NCI-H2171 treated with DMSO at 0.1 percent for 48 hours (cell line): ENCODE data around the gene CMTM4.
"Not testable (repeated sequence)": the region's sequence is repeated elsewhere in the genome, so short reads cannot be mapped to it uniquely, and the experiment has no call there.

ENCODE experiments used
- DNase-seq: peaks from one replicate; lab custom pipeline; 2025; lab: John Stamatoyannopoulos, UW

CMTM4 gene

DNA sequence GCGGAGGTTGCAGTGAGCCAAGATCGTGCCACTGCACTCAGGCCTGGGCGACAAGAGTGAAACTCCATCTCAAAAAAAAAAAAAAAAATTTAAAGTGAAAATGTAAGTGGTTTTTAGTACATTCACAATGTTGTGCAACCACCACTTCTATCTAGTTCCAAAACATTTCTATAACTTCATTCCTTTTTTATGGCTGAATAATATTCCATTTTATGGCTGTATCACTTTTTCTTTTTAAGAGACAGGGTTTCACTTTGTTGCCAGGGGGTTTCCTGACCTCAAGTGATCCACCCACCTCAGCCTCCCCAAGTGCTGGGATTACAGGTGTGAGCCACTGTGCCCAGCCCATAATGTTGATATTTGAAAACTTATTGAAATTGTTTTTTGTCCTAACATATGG lies 103.7 kb downstream of the CMTM4 start:
- no peak for DNase-seq

DNA sequence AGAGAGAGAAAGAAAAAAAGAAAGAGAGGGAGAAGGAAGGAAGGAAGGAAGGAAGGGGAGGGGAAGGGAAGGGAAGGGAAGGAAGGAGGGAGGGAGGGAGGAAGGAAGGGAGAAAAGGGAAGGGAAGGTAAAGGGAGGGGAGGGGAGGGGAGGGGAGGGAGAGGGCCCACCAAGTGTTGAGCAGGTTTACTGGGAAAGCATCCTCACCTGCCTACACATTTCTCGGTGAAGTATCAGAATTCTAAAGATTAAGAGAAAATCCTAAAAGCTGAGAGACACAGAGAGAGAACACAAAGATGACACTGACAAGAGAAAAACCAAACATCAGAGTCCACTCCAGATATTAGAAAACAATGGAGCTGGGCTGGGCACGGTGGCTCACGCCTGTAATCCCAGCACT lies 104.3 kb downstream of the CMTM4 start:
- no peak for DNase-seq

DNA sequence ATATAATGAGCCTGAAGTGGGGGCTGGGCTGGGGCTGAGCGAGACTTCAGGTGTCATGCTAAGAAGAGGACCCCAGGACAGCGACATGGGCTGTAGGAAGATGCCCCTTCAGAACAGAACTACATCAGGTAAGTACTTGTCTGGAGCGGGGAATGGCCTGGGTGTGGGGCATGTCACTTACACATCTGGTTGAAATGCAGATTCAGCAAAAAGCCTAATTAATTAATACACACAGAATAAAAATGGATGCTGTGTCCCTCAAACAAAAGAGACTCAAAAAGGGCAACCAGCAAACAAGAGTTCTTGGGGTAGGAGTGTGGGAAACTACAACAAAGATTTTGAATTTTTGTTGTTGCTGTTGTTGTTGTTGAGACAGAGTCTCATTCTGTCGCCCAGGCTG lies 105.5 kb downstream of the CMTM4 start:
- no peak for DNase-seq

GRCh38 chr16:66590322-66590721 lies 106.2 kb downstream of the CMTM4 start:
- no peak for DNase-seq

- DNase-seq: no peak
Observed at GRCh38 chr16:66588981-66589713, 107.4 kb downstream of the CMTM4 start.

DNA sequence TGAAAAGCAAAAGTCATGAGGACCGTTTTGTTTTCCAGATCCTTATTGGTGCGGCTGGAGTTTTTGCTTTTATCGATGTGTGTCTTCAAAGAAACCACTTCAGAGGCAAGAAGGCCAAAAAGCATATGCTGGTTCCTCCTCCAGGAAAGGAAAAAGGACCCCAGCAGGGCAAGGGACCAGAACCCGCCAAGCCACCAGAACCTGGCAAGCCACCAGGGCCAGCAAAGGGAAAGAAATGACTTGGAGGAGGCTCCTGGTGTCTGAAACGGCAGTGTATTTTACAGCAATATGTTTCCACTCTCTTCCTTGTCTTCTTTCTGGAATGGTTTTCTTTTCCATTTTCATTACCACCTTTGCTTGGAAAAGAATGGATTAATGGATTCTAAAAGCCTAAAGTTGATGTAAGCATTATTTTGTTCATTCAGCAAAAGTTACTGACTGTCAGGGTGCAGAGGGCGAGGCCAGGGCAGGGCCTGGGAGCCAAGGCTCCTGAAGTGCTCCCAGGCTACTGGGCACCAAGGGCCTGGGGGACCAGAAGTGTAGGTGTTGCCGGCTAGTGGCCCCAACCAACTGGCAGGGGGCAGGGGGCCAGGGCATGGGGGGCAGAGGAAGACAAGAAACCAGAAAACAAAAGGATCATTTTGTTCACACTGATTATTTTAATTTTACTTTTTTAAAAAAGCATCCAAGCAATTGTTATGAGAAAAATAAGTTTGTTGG lies 108.5 kb downstream of the CMTM4 start:
- DNase-seq: no peak

DNA sequence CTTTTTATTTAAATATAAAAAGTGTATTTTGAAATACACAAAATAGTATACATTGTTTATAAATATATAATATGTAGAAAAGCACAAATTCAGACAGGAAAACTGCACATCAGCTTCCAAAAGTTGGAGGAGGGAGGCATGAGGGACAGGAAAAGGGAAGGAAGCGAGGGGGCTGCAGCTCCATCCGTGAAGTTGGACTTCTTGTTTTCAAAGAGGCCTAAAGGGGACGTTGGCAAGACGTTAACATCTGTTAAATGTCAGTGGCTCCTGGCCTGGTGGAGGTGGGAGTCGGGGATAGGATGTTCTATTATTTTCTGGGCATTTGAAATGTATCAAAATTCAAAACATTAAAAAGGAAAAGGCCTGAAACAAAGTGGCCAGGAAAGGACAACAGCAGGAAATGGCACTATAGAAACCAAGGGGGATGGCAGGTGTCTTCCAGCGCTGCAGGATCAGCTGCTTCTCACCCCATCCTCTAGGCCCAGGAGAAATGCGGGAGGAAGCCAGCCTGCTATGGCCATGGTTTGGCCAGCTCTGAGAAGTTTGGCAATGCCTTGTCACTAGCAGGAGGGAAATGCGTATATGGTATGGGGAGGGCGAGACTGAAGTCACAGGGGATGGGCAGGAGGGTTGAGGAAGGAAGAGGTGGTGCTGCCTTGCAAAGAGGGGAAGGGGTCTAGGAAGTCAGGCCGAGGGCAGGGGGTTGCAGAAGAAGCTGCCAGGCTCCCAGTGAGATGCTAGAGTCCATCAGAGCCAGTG lies 110.9 kb downstream of the CMTM4 start:
- no peak for DNase-seq

GRCh38 chr16:66581246-66581952 lies 115.1 kb downstream of the CMTM4 start:
- no peak for DNase-seq

- DNase-seq: peak; percentile 32
Observed at GRCh38 chr16:66580605-66581209, 115.8 kb downstream of the CMTM4 start.

- DNase-seq: no peak
Observed at GRCh38 chr16:66578651-66579531, 117.7 kb downstream of the CMTM4 start, which contains the start of gene CMTM2. CMTM2 (plus strand) TSS chr16:66579463; CDS start chr16:66579608, 145 bp downstream.

DNA sequence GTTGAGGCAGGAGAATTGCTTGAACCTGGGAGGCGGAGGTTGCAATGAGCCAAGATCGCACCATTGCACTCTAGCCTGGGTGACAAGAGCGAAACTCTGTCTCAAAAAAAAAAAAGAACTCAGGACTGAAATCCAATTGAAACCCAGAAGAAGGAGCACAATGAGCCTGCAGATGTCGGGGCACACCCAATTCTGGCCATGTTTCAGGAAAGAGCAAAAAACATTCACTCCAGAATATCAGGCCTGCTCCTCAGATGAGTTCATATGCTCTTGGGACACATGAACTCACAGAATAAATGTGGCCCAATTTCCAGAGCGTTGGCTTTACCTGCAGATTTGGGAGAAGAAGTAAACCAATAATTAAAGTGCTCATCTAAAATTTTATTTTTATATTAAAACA lies 120.2 kb downstream of the CMTM4 start:
- no peak for DNase-seq

DNA sequence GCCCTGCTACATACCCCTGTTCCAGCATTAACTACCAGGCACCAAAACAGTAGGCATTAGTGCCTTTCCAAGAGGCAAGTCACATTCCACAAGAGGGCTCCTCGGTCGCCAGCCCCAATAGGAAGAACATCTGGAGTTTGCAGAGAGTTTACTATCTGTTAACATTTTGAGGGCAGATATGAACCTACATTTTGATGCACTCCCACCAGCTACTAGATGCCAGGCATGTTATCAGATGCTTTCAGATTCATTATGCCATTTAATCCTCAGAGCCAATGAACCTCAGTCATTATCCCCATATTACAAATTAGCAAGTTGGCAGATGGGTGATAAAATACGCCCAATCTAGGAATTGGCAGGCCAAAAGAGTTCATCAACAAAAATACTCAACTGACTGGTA lies 121.5 kb downstream of the CMTM4 start:
- DNase-seq: no peak

GRCh38 chr16:66574531-66574930 lies 122.0 kb downstream of the CMTM4 start:
- no peak for DNase-seq

DNA sequence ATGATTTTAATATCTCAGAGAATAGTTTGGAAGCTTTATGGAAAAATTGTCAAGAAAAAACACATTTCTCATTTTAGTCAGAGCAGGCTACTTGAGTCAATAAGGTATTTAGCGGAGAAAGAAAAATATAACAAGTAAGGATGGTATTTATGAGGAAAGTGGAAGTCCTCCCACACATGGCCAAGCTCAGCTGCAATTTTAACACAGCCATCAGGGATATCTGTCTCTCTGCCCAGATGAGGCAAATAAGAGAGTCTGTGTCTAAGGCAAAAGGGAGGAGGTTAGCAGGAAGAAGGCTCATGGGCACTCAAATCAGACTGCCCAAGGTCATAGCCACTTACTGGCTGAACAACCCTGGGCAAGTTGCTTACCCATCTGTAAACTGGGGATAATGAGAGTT lies 122.5 kb downstream of the CMTM4 start:
- no peak for DNase-seq

DNA sequence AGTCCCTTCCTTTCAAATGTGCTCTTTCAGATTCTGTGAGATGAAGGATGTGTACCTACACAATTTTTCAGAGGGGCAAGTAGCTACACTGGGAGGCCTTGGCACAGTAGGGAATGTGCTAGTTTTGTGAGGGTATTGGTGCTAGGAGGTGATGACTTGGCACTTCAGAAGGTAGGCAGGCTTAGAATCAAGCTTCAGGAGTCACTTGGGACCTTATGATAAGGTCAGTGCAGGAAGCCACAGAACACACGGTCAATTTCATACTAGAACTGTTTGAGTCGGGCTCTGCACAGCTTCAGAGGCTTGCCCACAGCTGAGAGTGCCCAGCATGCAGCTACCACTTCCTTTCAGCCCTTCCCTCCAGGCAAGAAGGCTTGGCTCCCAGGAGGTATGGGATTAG lies 124.2 kb downstream of the CMTM4 start:
- no peak for DNase-seq

DNA sequence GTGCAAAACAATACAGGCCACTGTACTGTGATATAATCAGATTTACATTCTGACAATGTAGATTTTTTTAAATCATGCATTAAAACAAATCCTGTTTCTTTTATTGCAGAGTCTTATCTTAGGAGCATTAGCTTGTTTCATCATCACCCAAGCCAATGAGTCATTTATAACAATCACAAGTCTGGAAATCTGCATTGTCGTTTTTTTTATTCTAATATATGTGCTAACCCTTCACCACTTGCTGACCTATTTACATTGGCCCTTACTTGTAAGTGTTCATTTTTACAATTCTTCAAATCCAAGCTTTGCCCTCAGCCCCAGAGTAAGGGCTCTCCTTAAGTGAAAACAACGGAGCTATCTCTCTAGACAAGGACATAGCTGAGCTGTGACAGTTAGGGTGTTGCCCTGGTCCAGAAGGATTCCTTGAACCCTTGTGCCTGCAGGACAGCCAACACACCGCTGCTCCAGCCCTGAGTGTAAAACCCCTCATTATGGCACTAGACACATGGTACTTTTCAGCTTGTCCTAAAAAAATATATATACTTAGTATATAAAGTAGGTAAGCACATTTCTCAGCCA lies 126.6 kb downstream of the CMTM4 start:
- DNase-seq: no peak

DNA sequence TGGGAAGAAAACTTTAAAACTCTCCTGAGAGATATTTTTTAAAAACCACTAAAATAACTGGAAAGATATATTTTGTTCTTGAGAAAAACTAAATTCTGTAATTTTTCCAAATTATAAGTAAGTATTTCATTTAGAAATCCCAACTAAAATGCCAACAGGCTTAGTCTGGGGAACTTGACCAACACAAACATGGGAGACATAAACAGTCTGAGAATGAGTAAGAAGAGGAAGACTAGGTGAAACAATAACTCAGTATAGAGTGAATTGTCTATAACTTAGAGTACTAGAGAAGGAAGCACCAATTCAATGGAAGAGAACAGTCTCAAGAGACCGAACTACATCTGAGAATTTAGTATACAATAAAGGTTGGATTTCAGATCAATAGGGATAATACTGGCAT lies 127.4 kb downstream of the CMTM4 start:
- no peak for DNase-seq

DNA sequence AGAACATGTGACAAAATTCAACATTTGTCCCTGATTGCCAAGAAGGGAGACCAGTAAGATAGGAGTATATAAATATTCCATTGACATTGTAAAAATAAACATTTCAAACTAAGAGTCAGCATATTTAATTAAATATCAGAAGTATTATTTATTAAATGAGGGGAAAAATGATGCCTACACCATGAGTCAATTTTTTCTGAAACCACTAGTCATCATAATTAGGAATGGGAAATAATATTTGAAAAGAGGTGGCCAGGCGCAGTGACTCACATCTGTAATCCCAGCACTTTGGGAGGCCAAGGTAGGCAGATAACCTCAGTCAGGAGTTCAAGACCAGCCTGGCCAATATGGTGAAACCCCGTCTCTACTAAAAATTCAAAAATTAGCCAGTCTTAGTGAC lies 128.2 kb downstream of the CMTM4 start:
- DNase-seq: no peak

DNA sequence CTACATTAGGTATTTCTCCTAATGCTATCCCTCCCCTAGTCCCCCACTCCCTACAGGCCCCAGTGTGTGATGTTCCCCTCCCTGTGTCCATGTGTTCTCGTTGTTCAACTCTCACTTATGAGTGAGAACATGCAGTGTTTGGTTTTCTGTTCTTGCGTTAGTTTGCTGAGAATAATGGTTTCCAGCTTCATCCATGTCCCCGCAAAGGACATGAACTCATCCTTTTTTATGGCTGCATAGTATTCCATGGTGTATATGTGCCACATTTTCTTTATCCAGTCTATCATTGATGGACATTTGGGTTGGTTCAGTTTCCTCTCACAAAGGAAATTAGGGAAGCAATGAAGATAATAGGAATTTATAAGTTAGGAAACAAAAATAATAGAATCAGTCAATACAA lies 129.3 kb downstream of the CMTM4 start:
- not testable (repeated sequence) for DNase-seq
